HG02852 (cell line): ENCODE results near the gene ZNF878.

Source experiments
- ATAC-seq: cut with Tn5 transposase; IDR thresholded peaks from one replicate; pipeline ENCODE4 v1.9.1; 2021; ENCODE audit warnings: mild to moderate bottlenecking, moderate library complexity; ENCODE audit not compliant: unreplicated experiment

The ZNF878 gene

GRCh38 chr19:12035220-12036172 lies 17.3 kb downstream of the ZNF878 start, which contains the start of gene ZNF433:
Gene ZNF433, minus strand, starts transcription at chr19:12035679. Its CDS starts 140 bp downstream, at chr19:12035539.
- peak; percentile 96 for ATAC-seq

GRCh38 chr19:12034620-12035019 lies 18.1 kb downstream of the ZNF878 start:
- no peak for ATAC-seq

- no peak for ATAC-seq
Measured at GRCh38 chr19:12034198-12034597, 18.6 kb downstream of the ZNF878 start.

- ATAC-seq = no peak
Measured at GRCh38 chr19:12015753-12016116, 37.0 kb downstream of the ZNF878 start.

- no peak for ATAC-seq
Measured at GRCh38 chr19:12015015-12015752, 37.6 kb downstream of the ZNF878 start.

- no peak for ATAC-seq
Measured at GRCh38 chr19:12000152-12000981, 52.4 kb downstream of the ZNF878 start.

GRCh38 chr19:11995174-11995573 lies 57.6 kb downstream of the ZNF878 start:
- ATAC-seq = no peak
